Measurements from ENCODE around the gene PRMT2.

DNA sequence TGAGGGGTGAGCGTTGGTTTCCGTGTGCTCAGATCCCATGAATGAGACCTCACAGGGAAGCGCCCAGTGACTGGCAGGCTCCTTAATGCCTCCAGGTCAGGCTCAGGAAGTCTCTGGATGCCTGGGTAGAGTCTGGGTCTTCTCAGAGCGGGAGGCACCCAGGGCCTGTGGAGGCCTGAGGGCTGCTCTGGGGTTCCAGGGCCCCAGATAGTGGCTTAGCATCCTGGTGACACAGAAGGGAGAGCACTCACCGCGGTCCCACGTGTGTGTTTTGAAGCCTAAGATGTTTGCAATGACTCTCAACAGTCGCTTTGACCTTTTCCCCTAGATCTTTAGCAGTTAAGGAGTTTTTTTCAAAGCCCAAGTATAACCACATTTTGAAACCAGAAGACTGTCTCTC is 25.0 kb downstream of the PRMT2 start:
- TF ChIP-seq EZH2 (IDR thresholded peaks at IDR 0.05; ENCODE audit: low read depth, unreplicated experiment) (no peak), EZH2phosphoT487 (IDR thresholded peaks at IDR 0.05; ENCODE audit: unreplicated experiment) (no peak), POLR2AphosphoS5 (IDR thresholded peaks at IDR 0.05; ENCODE audit: low read depth) (no peak), NANOG (IDR thresholded peaks at IDR 0.05; ENCODE audit: borderline replicate concordance) (no peak), STAT1 (IDR thresholded peaks at IDR 0.05; ENCODE audit: unreplicated experiment) (no peak)
- TF ChIP-seq, protein P1, sequence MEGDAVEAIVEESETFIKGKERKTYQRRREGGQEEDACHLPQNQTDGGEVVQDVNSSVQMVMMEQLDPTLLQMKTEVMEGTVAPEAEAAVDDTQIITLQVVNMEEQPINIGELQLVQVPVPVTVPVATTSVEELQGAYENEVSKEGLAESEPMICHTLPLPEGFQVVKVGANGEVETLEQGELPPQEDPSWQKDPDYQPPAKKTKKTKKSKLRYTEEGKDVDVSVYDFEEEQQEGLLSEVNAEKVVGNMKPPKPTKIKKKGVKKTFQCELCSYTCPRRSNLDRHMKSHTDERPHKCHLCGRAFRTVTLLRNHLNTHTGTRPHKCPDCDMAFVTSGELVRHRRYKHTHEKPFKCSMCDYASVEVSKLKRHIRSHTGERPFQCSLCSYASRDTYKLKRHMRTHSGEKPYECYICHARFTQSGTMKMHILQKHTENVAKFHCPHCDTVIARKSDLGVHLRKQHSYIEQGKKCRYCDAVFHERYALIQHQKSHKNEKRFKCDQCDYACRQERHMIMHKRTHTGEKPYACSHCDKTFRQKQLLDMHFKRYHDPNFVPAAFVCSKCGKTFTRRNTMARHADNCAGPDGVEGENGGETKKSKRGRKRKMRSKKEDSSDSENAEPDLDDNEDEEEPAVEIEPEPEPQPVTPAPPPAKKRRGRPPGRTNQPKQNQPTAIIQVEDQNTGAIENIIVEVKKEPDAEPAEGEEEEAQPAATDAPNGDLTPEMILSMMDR (conservative IDR thresholded peaks at IDR 0.05; ENCODE audit: low read depth in 2 of 2) = no peak
- TF ChIP-seq, protein P2, sequence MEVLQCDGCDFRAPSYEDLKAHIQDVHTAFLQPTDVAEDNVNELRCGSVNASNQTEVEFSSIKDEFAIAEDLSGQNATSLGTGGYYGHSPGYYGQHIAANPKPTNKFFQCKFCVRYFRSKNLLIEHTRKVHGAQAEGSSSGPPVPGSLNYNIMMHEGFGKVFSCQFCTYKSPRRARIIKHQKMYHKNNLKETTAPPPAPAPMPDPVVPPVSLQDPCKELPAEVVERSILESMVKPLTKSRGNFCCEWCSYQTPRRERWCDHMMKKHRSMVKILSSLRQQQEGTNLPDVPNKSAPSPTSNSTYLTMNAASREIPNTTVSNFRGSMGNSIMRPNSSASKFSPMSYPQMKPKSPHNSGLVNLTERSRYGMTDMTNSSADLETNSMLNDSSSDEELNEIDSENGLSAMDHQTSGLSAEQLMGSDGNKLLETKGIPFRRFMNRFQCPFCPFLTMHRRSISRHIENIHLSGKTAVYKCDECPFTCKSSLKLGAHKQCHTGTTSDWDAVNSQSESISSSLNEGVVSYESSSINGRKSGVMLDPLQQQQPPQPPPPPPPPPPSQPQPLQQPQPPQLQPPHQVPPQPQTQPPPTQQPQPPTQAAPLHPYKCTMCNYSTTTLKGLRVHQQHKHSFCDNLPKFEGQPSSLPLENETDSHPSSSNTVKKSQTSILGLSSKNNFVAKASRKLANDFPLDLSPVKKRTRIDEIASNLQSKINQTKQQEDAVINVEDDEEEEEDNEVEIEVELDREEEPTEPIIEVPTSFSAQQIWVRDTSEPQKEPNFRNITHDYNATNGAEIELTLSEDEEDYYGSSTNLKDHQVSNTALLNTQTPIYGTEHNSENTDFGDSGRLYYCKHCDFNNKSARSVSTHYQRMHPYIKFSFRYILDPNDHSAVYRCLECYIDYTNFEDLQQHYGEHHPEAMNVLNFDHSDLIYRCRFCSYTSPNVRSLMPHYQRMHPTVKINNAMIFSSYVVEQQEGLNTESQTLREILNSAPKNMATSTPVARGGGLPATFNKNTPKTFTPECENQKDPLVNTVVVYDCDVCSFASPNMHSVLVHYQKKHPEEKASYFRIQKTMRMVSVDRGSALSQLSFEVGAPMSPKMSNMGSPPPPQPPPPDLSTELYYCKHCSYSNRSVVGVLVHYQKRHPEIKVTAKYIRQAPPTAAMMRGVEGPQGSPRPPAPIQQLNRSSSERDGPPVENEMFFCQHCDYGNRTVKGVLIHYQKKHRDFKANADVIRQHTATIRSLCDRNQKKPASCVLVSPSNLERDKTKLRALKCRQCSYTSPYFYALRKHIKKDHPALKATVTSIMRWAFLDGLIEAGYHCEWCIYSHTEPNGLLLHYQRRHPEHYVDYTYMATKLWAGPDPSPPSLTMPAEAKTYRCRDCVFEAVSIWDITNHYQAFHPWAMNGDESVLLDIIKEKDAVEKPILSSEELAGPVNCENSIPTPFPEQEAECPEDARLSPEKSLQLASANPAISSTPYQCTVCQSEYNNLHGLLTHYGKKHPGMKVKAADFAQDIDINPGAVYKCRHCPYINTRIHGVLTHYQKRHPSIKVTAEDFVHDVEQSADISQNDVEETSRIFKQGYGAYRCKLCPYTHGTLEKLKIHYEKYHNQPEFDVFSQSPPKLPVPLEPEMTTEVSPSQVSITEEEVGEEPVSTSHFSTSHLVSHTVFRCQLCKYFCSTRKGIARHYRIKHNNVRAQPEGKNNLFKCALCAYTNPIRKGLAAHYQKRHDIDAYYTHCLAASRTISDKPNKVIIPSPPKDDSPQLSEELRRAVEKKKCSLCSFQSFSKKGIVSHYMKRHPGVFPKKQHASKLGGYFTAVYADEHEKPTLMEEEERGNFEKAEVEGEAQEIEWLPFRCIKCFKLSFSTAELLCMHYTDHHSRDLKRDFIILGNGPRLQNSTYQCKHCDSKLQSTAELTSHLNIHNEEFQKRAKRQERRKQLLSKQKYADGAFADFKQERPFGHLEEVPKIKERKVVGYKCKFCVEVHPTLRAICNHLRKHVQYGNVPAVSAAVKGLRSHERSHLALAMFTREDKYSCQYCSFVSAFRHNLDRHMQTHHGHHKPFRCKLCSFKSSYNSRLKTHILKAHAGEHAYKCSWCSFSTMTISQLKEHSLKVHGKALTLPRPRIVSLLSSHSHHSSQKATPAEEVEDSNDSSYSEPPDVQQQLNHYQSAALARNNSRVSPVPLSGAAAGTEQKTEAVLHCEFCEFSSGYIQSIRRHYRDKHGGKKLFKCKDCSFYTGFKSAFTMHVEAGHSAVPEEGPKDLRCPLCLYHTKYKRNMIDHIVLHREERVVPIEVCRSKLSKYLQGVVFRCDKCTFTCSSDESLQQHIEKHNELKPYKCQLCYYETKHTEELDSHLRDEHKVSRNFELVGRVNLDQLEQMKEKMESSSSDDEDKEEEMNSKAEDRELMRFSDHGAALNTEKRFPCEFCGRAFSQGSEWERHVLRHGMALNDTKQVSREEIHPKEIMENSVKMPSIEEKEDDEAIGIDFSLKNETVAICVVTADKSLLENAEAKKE (CRISPR knock-in tag; IDR thresholded peaks at IDR 0.05) = no peak
- TF ChIP-seq, protein P3, sequence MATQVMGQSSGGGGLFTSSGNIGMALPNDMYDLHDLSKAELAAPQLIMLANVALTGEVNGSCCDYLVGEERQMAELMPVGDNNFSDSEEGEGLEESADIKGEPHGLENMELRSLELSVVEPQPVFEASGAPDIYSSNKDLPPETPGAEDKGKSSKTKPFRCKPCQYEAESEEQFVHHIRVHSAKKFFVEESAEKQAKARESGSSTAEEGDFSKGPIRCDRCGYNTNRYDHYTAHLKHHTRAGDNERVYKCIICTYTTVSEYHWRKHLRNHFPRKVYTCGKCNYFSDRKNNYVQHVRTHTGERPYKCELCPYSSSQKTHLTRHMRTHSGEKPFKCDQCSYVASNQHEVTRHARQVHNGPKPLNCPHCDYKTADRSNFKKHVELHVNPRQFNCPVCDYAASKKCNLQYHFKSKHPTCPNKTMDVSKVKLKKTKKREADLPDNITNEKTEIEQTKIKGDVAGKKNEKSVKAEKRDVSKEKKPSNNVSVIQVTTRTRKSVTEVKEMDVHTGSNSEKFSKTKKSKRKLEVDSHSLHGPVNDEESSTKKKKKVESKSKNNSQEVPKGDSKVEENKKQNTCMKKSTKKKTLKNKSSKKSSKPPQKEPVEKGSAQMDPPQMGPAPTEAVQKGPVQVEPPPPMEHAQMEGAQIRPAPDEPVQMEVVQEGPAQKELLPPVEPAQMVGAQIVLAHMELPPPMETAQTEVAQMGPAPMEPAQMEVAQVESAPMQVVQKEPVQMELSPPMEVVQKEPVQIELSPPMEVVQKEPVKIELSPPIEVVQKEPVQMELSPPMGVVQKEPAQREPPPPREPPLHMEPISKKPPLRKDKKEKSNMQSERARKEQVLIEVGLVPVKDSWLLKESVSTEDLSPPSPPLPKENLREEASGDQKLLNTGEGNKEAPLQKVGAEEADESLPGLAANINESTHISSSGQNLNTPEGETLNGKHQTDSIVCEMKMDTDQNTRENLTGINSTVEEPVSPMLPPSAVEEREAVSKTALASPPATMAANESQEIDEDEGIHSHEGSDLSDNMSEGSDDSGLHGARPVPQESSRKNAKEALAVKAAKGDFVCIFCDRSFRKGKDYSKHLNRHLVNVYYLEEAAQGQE (IDR thresholded peaks at IDR 0.05; ENCODE audit: unreplicated experiment) = no peak

Data from GM23338 (cell line).